SJSA1 (cell line): ENCODE results near the gene TMPRSS13. TPM values are rescaled to one million over a fixed set of nuclear protein-coding genes. Genes with fewer than 3 reads are reported as not detected.

Experiments used
- DNase-seq, 2 experiments: peaks; one replicate each; pipeline ENCODE4 v3.0.0-alpha.2; 2015 to 2020; ENCODE audit warnings: low spot score in 2 of 2, low read depth in 1 of 2
- H3K27ac ChIP-seq: fragments of 250-450 bp; sonication (Bioruptor Pico); 2 replicates; pipeline ENCODE4 v1.5.1; 2020; ENCODE audit warnings: mild to moderate bottlenecking, moderate library complexity
- H3K27me3 ChIP-seq: fragments of 250-450 bp; sonication (Bioruptor Pico); replicated peaks from 2 replicates; pipeline ENCODE4 v1.5.1; 2020; ENCODE audit warnings: mild to moderate bottlenecking, moderate library complexity
- H3K36me3 ChIP-seq: fragments of 250-450 bp; sonication (Bioruptor Pico); 2 replicates; pipeline ENCODE4 v1.5.1; 2020; ENCODE audit warnings: mild to moderate bottlenecking
- H3K4me1 ChIP-seq: fragments of 250-450 bp; sonication (Bioruptor Pico); replicated peaks from 2 replicates; pipeline ENCODE4 v1.6.1; 2021; ENCODE audit warnings: mild to moderate bottlenecking
- H3K4me3 ChIP-seq: fragments of 250-450 bp; sonication (Bioruptor Pico); 2 replicates; pipeline ENCODE4 v1.5.1; 2020; ENCODE audit warnings: mild to moderate bottlenecking
- H3K9me3 ChIP-seq: fragments of 250-450 bp; sonication (Bioruptor Pico); replicated peaks from 2 replicates; pipeline ENCODE4 v1.5.1; 2020; ENCODE audit warnings: mild to moderate bottlenecking
- total RNA-seq: library from RNA; depleted of rRNA; stranded (reverse); fragments of >200 nt; shearing (Covaris generic); gene quantifications from 2 replicates; pipeline ENCODE4 v1.2.3, GENCODE V29; 2014

Gene TMPRSS13
- total RNA-seq, 1 experiment from 2014 or later = not detected

DNA sequence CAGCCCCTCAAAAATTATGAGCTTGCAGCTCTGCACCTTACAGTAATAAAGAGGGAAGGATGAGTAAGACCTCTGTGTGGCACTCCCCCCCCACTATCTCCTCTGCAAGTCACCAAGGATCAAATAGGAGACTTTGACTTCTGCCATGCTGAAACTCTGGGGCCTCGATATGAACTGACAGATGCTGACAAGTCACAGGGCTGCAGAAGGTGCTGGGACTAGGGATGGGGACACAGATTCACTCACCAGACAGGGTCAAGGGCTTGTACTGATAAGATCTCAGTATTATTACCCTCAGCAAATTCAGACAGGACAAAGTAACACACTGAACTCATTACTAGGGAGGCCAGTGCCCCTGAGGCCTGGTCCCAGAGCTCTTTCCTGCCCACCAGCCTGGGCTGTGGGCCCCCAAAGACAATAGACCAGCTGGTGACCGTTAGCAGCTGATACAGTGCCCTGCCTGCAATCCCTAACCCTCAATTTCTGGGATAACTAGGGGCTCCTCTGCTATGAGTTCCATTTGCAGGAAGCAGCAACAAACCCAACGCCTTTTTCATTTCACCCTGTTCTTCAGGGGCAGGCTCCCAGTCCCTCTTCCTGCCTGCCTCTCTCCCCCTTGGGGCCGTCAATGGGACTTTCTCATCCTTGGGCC is 20.1 kb downstream of the TMPRSS13 start:
- Histone ChIP-seq H3K27ac (no peak overlapping the region), H3K4me3 (no peak overlapping the region), H3K4me1 (no peaks in the 10 kb centered on the region), H3K27me3 (no peaks in the 10 kb centered on the region), H3K9me3 (no peaks in the 10 kb centered on the region), H3K36me3 (no peaks in the 10 kb centered on the region)
- DNase-seq = no peak

GRCh38 chr11:117908109-117908895 is 20.9 kb downstream of the TMPRSS13 start:
- no peaks in the 10 kb centered on the region for H3K27me3 ChIP-seq
- no peaks in the 10 kb centered on the region for H3K4me1 ChIP-seq
- H3K9me3 ChIP-seq = no peaks in the 10 kb centered on the region
- H3K4me3 ChIP-seq = no peak overlapping the region
- DNase-seq = no peak
- H3K36me3 ChIP-seq = no peaks in the 10 kb centered on the region
- H3K27ac ChIP-seq = no peak overlapping the region

GRCh38 chr11:117907276-117908108 is 21.7 kb downstream of the TMPRSS13 start:
- no peak overlapping the region for H3K27ac ChIP-seq
- H3K27me3 ChIP-seq = no peaks in the 10 kb centered on the region
- no peak overlapping the region for H3K4me3 ChIP-seq
- no peaks in the 10 kb centered on the region for H3K36me3 ChIP-seq
- peak; percentile 35 to 62 for DNase-seq
- H3K9me3 ChIP-seq = no peaks in the 10 kb centered on the region
- H3K4me1 ChIP-seq = no peaks in the 10 kb centered on the region

GRCh38 chr11:117906710-117907109 is 22.5 kb downstream of the TMPRSS13 start:
- no peak for DNase-seq
- H3K4me1 ChIP-seq = no peaks in the 10 kb centered on the region
- no peaks in the 10 kb centered on the region for H3K36me3 ChIP-seq
- H3K27me3 ChIP-seq = no peaks in the 10 kb centered on the region
- no peak overlapping the region for H3K27ac ChIP-seq
- no peak overlapping the region for H3K4me3 ChIP-seq
- H3K9me3 ChIP-seq = no peaks in the 10 kb centered on the region

DNA sequence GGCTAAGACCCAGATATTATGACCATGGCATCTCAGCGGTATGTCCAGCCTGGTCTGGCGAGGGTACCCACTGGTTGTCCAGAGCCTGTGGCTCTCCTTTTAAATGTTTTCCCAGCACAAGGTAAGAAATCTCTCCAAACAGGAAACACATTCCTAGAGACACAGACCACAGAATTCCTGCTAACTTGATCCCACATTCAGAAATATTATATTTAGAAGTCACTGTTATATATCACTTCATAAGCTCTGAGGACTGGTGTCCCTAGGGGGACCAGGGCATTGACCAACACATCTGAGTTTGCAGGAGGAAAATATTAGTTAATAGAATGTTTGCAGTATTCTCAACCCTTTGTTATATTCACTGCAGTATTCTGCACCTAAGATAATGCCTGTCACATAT is 23.1 kb downstream of the TMPRSS13 start:
- Histone ChIP-seq H3K27me3 (no peaks in the 10 kb centered on the region), H3K4me1 (no peaks in the 10 kb centered on the region), H3K9me3 (no peaks in the 10 kb centered on the region), H3K4me3 (no peak overlapping the region), H3K27ac (no peak overlapping the region), H3K36me3 (no peaks in the 10 kb centered on the region)
- no peak for DNase-seq

- no peak for DNase-seq
- H3K4me1 ChIP-seq = no peaks in the 10 kb centered on the region
Measured at GRCh38 chr11:117905524-117905923, 23.7 kb downstream of the TMPRSS13 start.

GRCh38 chr11:117903505-117904382 is 25.5 kb downstream of the TMPRSS13 start:
- H3K27me3 ChIP-seq = no peaks in the 10 kb centered on the region
- no peaks in the 10 kb centered on the region for H3K9me3 ChIP-seq
- DNase-seq = no peak
- H3K4me1 ChIP-seq = no peaks in the 10 kb centered on the region
- H3K4me3 ChIP-seq = no peak overlapping the region
- no peaks in the 10 kb centered on the region for H3K36me3 ChIP-seq
- H3K27ac ChIP-seq = no peak overlapping the region

More at GRCh38 chr11:117905524-117905923, 23.7 kb downstream of the TMPRSS13 start:
- Histone ChIP-seq H3K27ac (no peak overlapping the region), H3K9me3 (no peaks in the 10 kb centered on the region), H3K4me3 (no peak overlapping the region), H3K27me3 (no peaks in the 10 kb centered on the region), H3K36me3 (no peaks in the 10 kb centered on the region)

GRCh38 chr11:117902001-117902845 is 27.0 kb downstream of the TMPRSS13 start:
- Histone ChIP-seq H3K27me3 (no peaks in the 10 kb centered on the region), H3K9me3 (no peaks in the 10 kb centered on the region)
- DNase-seq = no peak

DNA sequence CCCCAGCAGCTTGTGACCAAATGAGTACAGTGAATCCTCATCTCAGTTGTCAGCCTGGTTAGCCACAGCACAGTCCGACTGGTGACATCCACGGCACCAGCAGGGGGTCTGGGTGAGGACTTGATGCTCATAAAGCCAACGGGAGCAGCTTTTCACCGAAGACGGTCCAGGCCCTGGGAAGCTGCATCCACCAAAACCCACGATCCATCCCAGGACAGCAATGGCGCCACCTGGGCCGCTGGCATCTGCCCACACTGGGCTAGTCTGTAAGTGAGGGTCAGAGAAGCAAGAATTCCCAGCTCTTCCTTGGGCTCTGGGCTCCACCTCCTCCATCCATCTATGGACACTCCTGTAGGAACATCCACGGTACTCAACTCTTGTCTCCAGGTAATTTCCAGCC is 27.6 kb downstream of the TMPRSS13 start:
- H3K9me3 ChIP-seq = no peaks in the 10 kb centered on the region
- H3K4me1 ChIP-seq = no peaks in the 10 kb centered on the region
- DNase-seq = no peak
- H3K27me3 ChIP-seq = no peaks in the 10 kb centered on the region
- no peak overlapping the region for H3K27ac ChIP-seq
- H3K36me3 ChIP-seq = no peaks in the 10 kb centered on the region
- H3K4me3 ChIP-seq = no peak overlapping the region

More at GRCh38 chr11:117902001-117902845, 27.0 kb downstream of the TMPRSS13 start:
- Histone ChIP-seq H3K4me3 (no peak overlapping the region), H3K4me1 (no peaks in the 10 kb centered on the region), H3K27ac (no peak overlapping the region), H3K36me3 (no peaks in the 10 kb centered on the region)

- Histone ChIP-seq H3K27ac (no peak overlapping the region), H3K9me3 (no peaks in the 10 kb centered on the region), H3K4me1 (no peaks in the 10 kb centered on the region), H3K27me3 (no peaks in the 10 kb centered on the region), H3K36me3 (no peaks in the 10 kb centered on the region), H3K4me3 (no peak overlapping the region)
- DNase-seq = no peak
Measured at GRCh38 chr11:117900720-117901440, 28.3 kb downstream of the TMPRSS13 start.

DNA sequence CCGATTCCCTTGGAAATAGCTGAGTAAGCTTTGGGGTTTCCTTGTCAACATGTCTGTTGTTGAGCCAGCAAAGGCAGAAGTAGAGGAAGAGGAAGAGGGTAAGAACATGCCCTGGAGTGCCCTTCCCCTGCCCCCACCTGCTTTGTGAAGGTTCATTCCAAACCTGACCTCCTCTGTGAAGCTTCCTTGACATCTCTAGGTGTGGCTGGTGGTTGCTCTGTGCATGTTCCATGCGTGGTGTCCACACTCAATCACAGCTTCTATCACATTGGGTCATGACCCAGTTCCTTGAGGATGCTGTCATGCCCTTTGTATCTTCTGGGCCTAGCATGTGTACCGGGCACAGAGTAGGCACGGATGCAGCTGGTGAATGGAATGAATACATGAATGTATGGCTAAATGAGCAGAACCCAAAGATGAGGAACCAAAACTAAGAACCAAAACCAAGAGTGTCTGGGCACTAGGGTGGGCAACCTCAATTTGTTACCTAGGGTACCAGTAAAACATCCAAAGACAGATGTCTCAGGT is 29.0 kb downstream of the TMPRSS13 start:
- Histone ChIP-seq H3K36me3 (no peaks in the 10 kb centered on the region), H3K27me3 (no peaks in the 10 kb centered on the region), H3K4me3 (no peak overlapping the region), H3K4me1 (no peaks in the 10 kb centered on the region), H3K27ac (no peak overlapping the region), H3K9me3 (no peaks in the 10 kb centered on the region)
- DNase-seq = no peak

DNA sequence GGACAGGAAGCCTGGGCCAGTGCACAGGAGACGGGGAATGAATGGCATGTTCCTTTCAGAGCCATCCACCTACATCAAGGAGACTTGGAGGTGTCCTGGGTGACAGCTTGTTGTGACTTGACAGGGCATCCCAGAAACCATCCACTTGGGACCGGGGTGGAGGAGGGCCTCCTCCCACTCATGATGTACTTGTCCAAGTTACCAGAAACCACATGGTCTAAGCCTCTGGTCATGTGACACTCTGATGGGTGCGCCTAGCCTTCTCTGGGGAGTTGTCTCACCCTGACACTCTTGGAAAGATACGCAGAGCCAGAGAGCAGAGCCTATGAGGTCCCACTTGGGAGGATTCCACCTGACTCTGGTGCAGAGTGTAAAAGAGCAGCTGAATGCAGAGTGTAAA is 31.1 kb downstream of the TMPRSS13 start:
- no peaks in the 10 kb centered on the region for H3K9me3 ChIP-seq
- H3K36me3 ChIP-seq = no peaks in the 10 kb centered on the region
- H3K4me3 ChIP-seq = no peak overlapping the region

More for the DNA sequence above, 31.1 kb downstream of the TMPRSS13 start:
- Histone ChIP-seq H3K27ac (no peak overlapping the region), H3K27me3 (no peaks in the 10 kb centered on the region), H3K4me1 (no peaks in the 10 kb centered on the region)
- no peak for DNase-seq
